PC-3 (cell line): ENCODE data around the gene SLC44A3. TPM values are rescaled to one million over a fixed set of nuclear protein-coding genes. Genes with fewer than 3 reads are reported as not detected.

ENCODE experiments used
- ATAC-seq: fragments of 200-7000 bp; cut with Tn5 transposase; 2 replicates; pipeline ENCODE4 v1.9.1; 2020; ENCODE audit warnings: mild to moderate bottlenecking, moderate library complexity
- BruUV-seq: library from RNA; stranded (reverse); fragments of 400-500 nt; replicated peaks from 2 replicates; lab custom pipeline; 2021; lab: Mats Ljungman, UMichigan
- CTCF ChIA-PET: fragments of 300-600 bp; sonication (Branson Sonifier 250); formaldehyde crosslinking; loops from one replicate; lab custom pipeline; 2022; ENCODE audit warnings: antibody characterized with exemption; lab: Charles Lee
- POLR2A ChIA-PET: fragments of 300-600 bp; sonication (Branson Sonifier 250); formaldehyde crosslinking; loops from one replicate; lab custom pipeline; 2022; ENCODE audit warnings: antibody characterized with exemption; ENCODE audit not compliant: unreplicated experiment; lab: Charles Lee
- DNase-seq: peaks from one replicate; pipeline ENCODE4 v3.0.0-alpha.2; 2015
- H2AFZ ChIP-seq: fragments of 300-600 bp; sonication (generic); 2 replicates; pipeline ENCODE4 v1.6.0; 2016; ENCODE audit warnings: antibody characterized with exemption, low read length
- H3F3A ChIP-seq: fragments of 300-600 bp; sonication (generic); one replicate; pipeline ENCODE4 v1.6.0; 2017; ENCODE audit warnings: antibody characterized with exemption, low read length, control low read depth, mild to moderate bottlenecking; ENCODE audit not compliant: unreplicated experiment
- H3K27ac ChIP-seq: fragments of 300-600 bp; sonication (generic); 2 replicates; pipeline ENCODE4 v1.5.1; 2016; ENCODE audit warnings: mild to moderate bottlenecking, low read length
- H3K27me3 ChIP-seq: fragments of 300-600 bp; sonication (generic); 2 replicates; pipeline ENCODE4 v1.6.1; 2016; ENCODE audit warnings: low read length, mixed read lengths
- H3K36me3 ChIP-seq: fragments of 300-600 bp; sonication (generic); 2 replicates; pipeline ENCODE4 v1.6.1; 2016; ENCODE audit warnings: low read depth, mixed run types, low read length, mixed read lengths
- H3K4me1 ChIP-seq: fragments of 300-600 bp; sonication (generic); 2 replicates; pipeline ENCODE4 v1.5.1; 2016; ENCODE audit warnings: low read length; ENCODE audit not compliant: insufficient read depth
- H3K4me2 ChIP-seq: fragments of 300-600 bp; sonication (generic); 2 replicates; pipeline ENCODE4 v1.6.0; 2016; ENCODE audit warnings: low read length
- H3K4me3 ChIP-seq: fragments of 300-600 bp; sonication (generic); 2 replicates; pipeline ENCODE4 v1.5.1; 2016; ENCODE audit warnings: mild to moderate bottlenecking, low read length, mixed read lengths
- H3K79me2 ChIP-seq: fragments of 300-600 bp; sonication (generic); 2 replicates; pipeline ENCODE4 v1.6.1; 2017; ENCODE audit warnings: low read length, mixed read lengths
- H3K9ac ChIP-seq: fragments of 300-600 bp; sonication (generic); 2 replicates; pipeline ENCODE4 v1.6.0; 2016; ENCODE audit warnings: mild to moderate bottlenecking, low read length
- H3K9me2 ChIP-seq: fragments of 300-600 bp; sonication (generic); replicated peaks from 2 replicates; pipeline ENCODE4 v1.6.1; 2016; ENCODE audit warnings: mixed run types, low read length, mixed read lengths
- H3K9me3 ChIP-seq: fragments of 300-600 bp; sonication (generic); 2 replicates; pipeline ENCODE4 v1.6.1; 2016; ENCODE audit warnings: low read length, mixed read lengths
- H4K20me1 ChIP-seq: fragments of 300-600 bp; sonication (generic); 2 replicates; pipeline ENCODE4 v1.6.1; 2016; ENCODE audit warnings: low read length, mixed read lengths
- EZH2 ChIP-seq: fragments of 300-600 bp; sonication (generic); IDR thresholded peaks from one replicate; pipeline ENCODE4 v1.6.1; 2017; ENCODE audit warnings: antibody characterized with exemption, mild to moderate bottlenecking, low read length; ENCODE audit not compliant: unreplicated experiment
- EZH2phosphoT487 ChIP-seq: fragments of 300-600 bp; sonication (generic); IDR thresholded peaks from 2 replicates; pipeline ENCODE4 v1.6.1; 2018; ENCODE audit warnings: mild to moderate bottlenecking, antibody characterized with exemption, low read length, borderline replicate concordance
- intact Hi-C: fragments of 100-400 bp; cut with micrococcal nuclease; formaldehyde crosslinking; loops from 2 replicates; pipeline ENCODE4 v1.9.0; 2023
- total RNA-seq: library from RNA; depleted of rRNA; stranded (reverse); fragments of >200 nt; gene quantifications from 2 replicates; pipeline ENCODE4 v1.2.3, GENCODE V29; 2014
- TF ChIP-seq, protein P1 (sequence below): fragments of 300-600 bp; sonication (generic); conservative IDR thresholded peaks from 2 replicates; pipeline ENCODE4 v1.5.1; 2017; ENCODE audit warnings: antibody characterized with exemption, low read depth, mild to moderate bottlenecking, low read length

The SLC44A3 gene
- total RNA-seq, 1 experiment from 2014 or later: 9.2 TPM

DNA sequence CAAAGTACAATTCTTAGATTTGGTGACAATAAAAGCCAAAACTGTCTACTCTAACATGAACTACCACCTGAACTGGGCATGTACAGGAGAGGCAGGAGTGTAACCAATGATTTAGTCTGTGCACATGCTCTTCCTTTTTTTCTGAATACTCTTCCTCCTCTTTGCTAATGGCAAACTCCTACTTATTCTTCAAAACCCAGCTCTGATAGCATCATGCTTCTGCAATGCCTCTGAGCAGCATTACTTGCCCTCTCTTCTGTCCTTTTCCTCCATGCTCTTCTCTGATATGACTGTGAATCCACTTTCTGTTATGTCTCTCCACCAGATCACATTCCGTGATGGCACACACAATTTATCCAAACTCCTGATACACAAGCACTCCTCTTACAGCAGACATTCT lies 75.4 kb downstream of the SLC44A3 start:
- Histone ChIP-seq H3K27me3 (no peaks in the 10 kb centered on the region), H3K9me2 (no peaks in the 10 kb centered on the region), H3K4me1 (0 out of 2 replicates have a peak, but pooled peaks cover 7% of the 10 kb centered on the region), H3K79me2 (no peaks in the 10 kb centered on the region), H3K36me3 (peaks cover 64% of the 10 kb centered on the region), H3K9me3 (no peaks in the 10 kb centered on the region), H3K4me2 (no peak overlapping the region), H2AFZ (no peak overlapping the region), H3F3A (peaks cover 6% of the 10 kb centered on the region), H3K4me3 (no peak overlapping the region), H4K20me1 (no peaks in the 10 kb centered on the region), H3K27ac (no peak overlapping the region), H3K9ac (no peak overlapping the region)
- intact Hi-C loops: no loop called here
- no peak for ATAC-seq
- ChIA-PET CTCF (no interaction called here), POLR2A (no interaction called here)
- DNase-seq: no peak
- no TSS peak for BruUV-seq
- TF ChIP-seq, protein P1, sequence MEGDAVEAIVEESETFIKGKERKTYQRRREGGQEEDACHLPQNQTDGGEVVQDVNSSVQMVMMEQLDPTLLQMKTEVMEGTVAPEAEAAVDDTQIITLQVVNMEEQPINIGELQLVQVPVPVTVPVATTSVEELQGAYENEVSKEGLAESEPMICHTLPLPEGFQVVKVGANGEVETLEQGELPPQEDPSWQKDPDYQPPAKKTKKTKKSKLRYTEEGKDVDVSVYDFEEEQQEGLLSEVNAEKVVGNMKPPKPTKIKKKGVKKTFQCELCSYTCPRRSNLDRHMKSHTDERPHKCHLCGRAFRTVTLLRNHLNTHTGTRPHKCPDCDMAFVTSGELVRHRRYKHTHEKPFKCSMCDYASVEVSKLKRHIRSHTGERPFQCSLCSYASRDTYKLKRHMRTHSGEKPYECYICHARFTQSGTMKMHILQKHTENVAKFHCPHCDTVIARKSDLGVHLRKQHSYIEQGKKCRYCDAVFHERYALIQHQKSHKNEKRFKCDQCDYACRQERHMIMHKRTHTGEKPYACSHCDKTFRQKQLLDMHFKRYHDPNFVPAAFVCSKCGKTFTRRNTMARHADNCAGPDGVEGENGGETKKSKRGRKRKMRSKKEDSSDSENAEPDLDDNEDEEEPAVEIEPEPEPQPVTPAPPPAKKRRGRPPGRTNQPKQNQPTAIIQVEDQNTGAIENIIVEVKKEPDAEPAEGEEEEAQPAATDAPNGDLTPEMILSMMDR: no peak
- no peak for TF ChIP-seq EZH2phosphoT487
- no peak for TF ChIP-seq EZH2

GRCh38 chr1:94898491-94899385 lies 78.6 kb downstream of the SLC44A3 start:
- TF ChIP-seq, protein P1: no peak
- TF ChIP-seq EZH2phosphoT487 (no peak), EZH2 (no peak)
- ChIA-PET POLR2A (interaction anchor here (0.6 kb wide), 1 partner anchor 85 kb away, joined by 6 read pairs; no protein-coding TSS in a partner anchor), CTCF (no interaction called here)
- no peaks in the 10 kb centered on the region for H3K27me3 ChIP-seq
- H3K4me3 ChIP-seq: no peak overlapping the region
- H2AFZ ChIP-seq: no peak overlapping the region
- no peak overlapping the region for H3K9ac ChIP-seq
- peak; percentile 31; the same call in 1 of the 2 replicates for ATAC-seq
- H3F3A ChIP-seq: no peaks in the 10 kb centered on the region
- H3K4me2 ChIP-seq: no peak overlapping the region
- BruUV-seq: no TSS peak
- peaks cover 79% of the 10 kb centered on the region for H3K36me3 ChIP-seq
- no peaks in the 10 kb centered on the region for H3K9me3 ChIP-seq
- H3K4me1 ChIP-seq: peaks cover 7% of the 10 kb centered on the region; the same call in 1 of the 2 replicates
- intact Hi-C loops: no loop called here
- peak; percentile 35 for DNase-seq
- H3K9me2 ChIP-seq: no peaks in the 10 kb centered on the region
- H3K27ac ChIP-seq: no peak overlapping the region
- H3K79me2 ChIP-seq: peaks cover 12% of the 10 kb centered on the region
- no peaks in the 10 kb centered on the region for H4K20me1 ChIP-seq

GRCh38 chr1:94899756-94900155 lies 79.6 kb downstream of the SLC44A3 start:
- intact Hi-C loops: no loop called here

More at GRCh38 chr1:94899756-94900155, 79.6 kb downstream of the SLC44A3 start:
- Histone ChIP-seq H3K9me2 (no peaks in the 10 kb centered on the region), H3K27me3 (no peaks in the 10 kb centered on the region), H3F3A (no peaks in the 10 kb centered on the region), H3K27ac (no peak overlapping the region), H3K4me1 (peaks cover 17% of the 10 kb centered on the region), H3K36me3 (peaks cover 76% of the 10 kb centered on the region), H3K79me2 (peaks cover 23% of the 10 kb centered on the region), H2AFZ (no peak overlapping the region), H4K20me1 (no peaks in the 10 kb centered on the region), H3K9ac (no peak overlapping the region), H3K4me3 (no peak overlapping the region), H3K4me2 (no peak overlapping the region), H3K9me3 (no peaks in the 10 kb centered on the region)
- ATAC-seq (no peak), DNase-seq (no peak)
- no TSS peak for BruUV-seq
- TF ChIP-seq, protein P1: no peak
- TF ChIP-seq EZH2: no peak
- no peak for TF ChIP-seq EZH2phosphoT487
- ChIA-PET CTCF (no interaction called here), POLR2A (interaction anchor here (0.6 kb wide), 1 partner anchor 84 kb away, joined by 6 read pairs; no protein-coding TSS in a partner anchor)
